Epithelial cell of proximal tubule (primary cell): ENCODE measurements around the gene SLC22A14. TPM values are rescaled to one million over a fixed set of nuclear protein-coding genes. Genes with fewer than 3 reads are reported as not detected.

Experiments used
- DNase-seq: peaks from one replicate; pipeline ENCODE4 v3.0.0-alpha.2; 2011; ENCODE audit warnings: low read depth
- H3K4me3 ChIP-seq: 2 replicates; pipeline ENCODE4 v1.5.1; 2011; ENCODE audit warnings: low read depth, mild to moderate bottlenecking, low read length
- total RNA-seq: library from RNA; depleted of rRNA; stranded (reverse); fragments of >200 nt; gene quantifications from 2 replicates; pipeline ENCODE4 v1.2.3, GENCODE V29; 2015
- TF ChIP-seq, protein P1 (sequence below): conservative IDR thresholded peaks from 2 replicates; pipeline ENCODE4 v1.5.1; 2012; ENCODE audit warnings: low read depth, mild to moderate bottlenecking, low read length

Gene SLC22A14
- total RNA-seq, 1 donor from 2014 or later: not detected

DNA sequence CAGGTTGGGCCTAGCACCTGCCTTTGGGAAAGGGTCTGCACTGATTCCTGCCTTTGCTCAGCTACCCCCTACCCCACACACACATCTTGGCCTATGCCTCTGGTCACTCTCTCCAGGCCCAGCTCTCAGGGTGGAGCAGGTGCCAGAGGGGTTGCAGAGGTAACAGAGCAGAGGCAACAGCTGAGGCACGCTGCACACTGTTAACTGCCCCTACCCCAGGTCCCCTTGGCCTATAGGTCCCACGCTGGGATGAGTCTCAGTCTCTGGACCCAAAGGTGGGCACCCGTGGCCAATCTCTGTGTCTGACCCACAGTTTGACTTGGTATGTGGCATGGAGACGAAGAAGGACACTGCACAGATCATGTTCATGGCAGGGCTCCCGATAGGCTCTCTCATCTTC is 24.8 kb downstream of the SLC22A14 start:
- DNase-seq: no peak
- no peak overlapping the region for H3K4me3 ChIP-seq
- TF ChIP-seq, protein P1, sequence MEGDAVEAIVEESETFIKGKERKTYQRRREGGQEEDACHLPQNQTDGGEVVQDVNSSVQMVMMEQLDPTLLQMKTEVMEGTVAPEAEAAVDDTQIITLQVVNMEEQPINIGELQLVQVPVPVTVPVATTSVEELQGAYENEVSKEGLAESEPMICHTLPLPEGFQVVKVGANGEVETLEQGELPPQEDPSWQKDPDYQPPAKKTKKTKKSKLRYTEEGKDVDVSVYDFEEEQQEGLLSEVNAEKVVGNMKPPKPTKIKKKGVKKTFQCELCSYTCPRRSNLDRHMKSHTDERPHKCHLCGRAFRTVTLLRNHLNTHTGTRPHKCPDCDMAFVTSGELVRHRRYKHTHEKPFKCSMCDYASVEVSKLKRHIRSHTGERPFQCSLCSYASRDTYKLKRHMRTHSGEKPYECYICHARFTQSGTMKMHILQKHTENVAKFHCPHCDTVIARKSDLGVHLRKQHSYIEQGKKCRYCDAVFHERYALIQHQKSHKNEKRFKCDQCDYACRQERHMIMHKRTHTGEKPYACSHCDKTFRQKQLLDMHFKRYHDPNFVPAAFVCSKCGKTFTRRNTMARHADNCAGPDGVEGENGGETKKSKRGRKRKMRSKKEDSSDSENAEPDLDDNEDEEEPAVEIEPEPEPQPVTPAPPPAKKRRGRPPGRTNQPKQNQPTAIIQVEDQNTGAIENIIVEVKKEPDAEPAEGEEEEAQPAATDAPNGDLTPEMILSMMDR: no peak

DNA sequence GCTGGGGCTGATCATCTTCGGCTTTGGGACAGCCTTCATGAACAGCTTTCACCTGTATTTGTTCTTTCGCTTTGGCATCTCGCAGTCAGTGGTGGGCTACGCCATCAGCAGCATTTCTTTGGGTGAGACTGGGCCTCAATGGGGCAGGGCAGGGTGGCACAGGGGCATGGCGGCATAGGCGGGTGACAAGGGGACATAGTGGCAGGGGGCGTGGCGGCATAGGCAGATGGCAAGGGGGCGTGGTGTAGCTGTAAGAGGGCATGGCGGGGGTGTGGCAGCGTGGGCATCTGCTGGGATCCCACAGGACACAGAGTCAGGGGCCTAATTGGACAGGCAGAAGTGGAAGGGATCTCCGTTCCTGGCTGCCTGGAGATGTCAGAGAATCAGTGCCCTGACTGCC is 25.5 kb downstream of the SLC22A14 start:
- TF ChIP-seq, protein P1: no peak
- DNase-seq: no peak

DNA sequence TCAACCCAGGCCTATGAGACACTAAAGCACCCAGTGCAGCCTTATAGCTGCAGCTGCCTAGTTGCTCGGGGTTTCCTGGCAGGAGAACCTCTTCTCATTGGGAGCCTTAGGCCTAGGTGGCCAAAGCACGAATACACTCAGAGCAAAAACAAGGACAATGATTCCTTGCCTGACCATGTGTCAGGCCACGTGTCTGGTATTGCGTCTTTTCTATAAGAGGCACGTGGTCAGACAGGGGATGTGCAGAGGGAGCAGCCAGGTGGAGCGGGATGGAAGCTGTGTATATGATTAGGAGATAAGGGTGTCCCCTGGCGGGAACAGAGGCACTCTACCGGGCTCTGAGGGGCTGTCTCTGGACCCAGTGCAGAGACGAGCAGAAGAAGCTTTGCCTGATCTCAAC is 26.4 kb downstream of the SLC22A14 start:
- TF ChIP-seq, protein P1: no peak
- DNase-seq: no peak
- no peak overlapping the region for H3K4me3 ChIP-seq

More for the DNA sequence above, 25.5 kb downstream of the SLC22A14 start:
- no peak overlapping the region for H3K4me3 ChIP-seq

DNA sequence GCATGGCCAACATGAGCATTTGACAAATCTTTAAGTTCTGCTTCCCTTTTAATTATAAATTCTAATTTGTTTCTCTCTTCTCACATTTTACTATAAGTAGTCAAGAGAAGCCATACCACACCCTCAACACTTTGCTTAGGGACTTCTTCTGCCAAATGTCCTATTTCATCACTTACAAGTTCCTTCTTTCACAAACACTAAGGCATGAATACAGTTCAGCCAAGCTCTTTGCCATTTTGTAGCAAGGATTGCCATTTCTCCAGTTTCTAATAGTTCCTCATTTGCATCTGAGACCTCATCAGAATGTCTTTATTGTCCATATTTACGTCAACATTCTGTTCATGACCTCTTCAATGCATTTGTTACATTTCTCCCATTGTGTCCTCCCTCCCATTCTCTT is 29.4 kb downstream of the SLC22A14 start:
- TF ChIP-seq, protein P1: no peak
- DNase-seq: no peak

DNA sequence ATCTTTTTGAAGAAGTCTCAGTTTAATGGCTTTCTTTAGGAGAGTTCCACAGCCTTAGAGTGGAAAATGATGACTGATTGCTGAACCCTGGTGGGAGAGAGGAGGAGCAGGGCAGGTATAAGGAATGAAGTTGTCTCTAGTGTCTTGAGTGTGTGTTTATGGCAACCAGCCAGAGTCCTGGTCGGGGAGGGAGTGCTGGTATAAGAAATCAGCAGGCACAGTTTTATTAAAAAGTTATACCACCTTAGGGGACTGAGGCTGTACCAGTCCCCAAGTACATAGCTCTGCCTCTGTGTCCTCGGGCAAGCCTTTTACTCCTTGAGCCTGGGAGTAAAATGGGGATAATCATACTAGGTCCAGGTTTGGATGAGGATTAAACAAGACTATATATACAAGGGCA is 29.8 kb downstream of the SLC22A14 start:
- no peak overlapping the region for H3K4me3 ChIP-seq
- TF ChIP-seq, protein P1: no peak

More for the DNA sequence above, 29.4 kb downstream of the SLC22A14 start:
- H3K4me3 ChIP-seq: no peak overlapping the region

DNA sequence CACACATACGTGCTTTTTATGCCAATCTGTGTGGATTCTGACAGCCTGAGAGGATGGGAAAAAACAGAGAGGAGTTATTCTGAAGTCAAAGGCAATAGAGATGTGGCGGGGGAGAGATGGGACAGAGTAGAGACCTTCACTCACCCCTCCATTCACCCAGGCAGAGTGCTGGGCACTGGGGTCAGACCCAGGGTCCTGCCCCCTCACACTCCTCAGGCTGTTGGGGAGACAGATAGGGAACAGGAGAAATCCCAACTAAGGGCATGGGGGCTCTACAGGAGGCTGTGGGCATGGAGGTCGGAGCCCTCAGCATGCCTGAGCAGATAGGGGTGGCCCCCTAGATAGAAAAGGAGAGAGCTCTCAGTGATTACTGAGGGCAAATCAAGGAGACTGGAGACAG is 30.3 kb downstream of the SLC22A14 start:
- DNase-seq: no peak
- H3K4me3 ChIP-seq: no peak overlapping the region
- TF ChIP-seq, protein P1: no peak

More for the DNA sequence above, 29.8 kb downstream of the SLC22A14 start:
- DNase-seq: no peak

DNA sequence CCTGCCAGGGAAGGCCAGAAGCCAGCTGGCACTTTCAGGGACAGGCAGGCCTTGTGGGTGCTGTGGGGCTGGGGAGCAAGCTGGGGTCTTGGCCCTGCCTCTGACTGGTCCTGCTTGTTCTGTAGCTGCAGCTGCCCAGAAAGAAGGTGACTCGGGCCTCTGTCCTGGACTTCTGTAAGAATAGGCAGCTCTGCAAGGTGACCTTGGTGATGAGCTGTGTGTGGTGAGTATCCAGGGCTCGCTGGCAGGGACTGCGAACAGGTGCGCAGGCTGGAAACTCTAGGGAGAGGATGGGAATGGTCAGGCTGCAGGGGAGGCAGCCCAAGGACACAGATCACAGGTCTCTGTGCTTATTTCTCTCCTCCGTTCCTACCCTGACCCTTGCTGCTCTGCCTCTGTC is 31.2 kb downstream of the SLC22A14 start:
- DNase-seq: no peak
- TF ChIP-seq, protein P1: no peak
- no peak overlapping the region for H3K4me3 ChIP-seq
